K562 (cell line): ENCODE data around the gene VPS13D. TPM values are rescaled to one million over a fixed set of nuclear protein-coding genes. Genes with fewer than 3 reads are reported as not detected.

Source experiments
- ATAC-seq: fragments of 200-7000 bp; cut with Tn5 transposase; 3 replicates; pipeline ENCODE4 v1.9.1; 2020; ENCODE audit warnings: moderate library complexity
- BruUV-seq: library from RNA; stranded (reverse); fragments of 400-500 nt; replicated peaks from 2 replicates; lab custom pipeline; 2021; lab: Mats Ljungman, UMichigan
- CTCF ChIA-PET: fragments of 300-600 bp; formaldehyde crosslinking; extraction: SDS; loops from one replicate; lab custom pipeline; 2021; ENCODE audit warnings: low intra/inter-chr PET ratio; lab: Yijun Ruan, JAX
- POLR2A ChIA-PET: fragments of 300-600, 350-650 bp; sonication (Branson Sonifier 250); formaldehyde crosslinking; extraction: SDS; loops from one replicate; lab custom pipeline; 2021; ENCODE audit warnings: antibody characterized with exemption, inconsistent platforms; lab: Yijun Ruan, JAX
- DNase-seq, 4 experiments: peaks; one replicate each; pipeline versions ENCODE4 v3.0.0 to v3.0.0-alpha.2; 2011 to 2018; ENCODE audit warnings: low spot score in 3 of 4, mixed read lengths in 3 of 4; ENCODE audit errors: extremely low read depth in 1 of 4
- FAIRE-seq: peaks from 2 replicates; lab custom pipeline; 2011; peaks lifted over from hg19 to GRCh38; lab: Jason Lieb, UNC
- H2AFZ ChIP-seq: 2 replicates; pipeline ENCODE4 v1.6.0; 2011; ENCODE audit warnings: low read depth, low read length, control low read depth, inconsistent platforms
- H3K27ac ChIP-seq: fragments of 200-600 bp; 3 replicates; pipeline ENCODE4 v1.8.0; 2011; ENCODE audit warnings: low read depth, mild to moderate bottlenecking, control low read depth, inconsistent platforms, low read length, moderate library complexity, mixed read lengths; ENCODE audit errors: extremely low read depth
- H3K27me3 ChIP-seq, 2 experiments: fragments of 300-600 bp in 1 of 2; 2 replicates in 1 of 2; 3 replicates in 1 of 2; pipeline versions ENCODE4 v1.6.0 to v1.8.0; 2011; ENCODE audit warnings: inconsistent platforms in 2 of 2, low read length in 2 of 2, mild to moderate bottlenecking in 1 of 2, mixed read lengths in 1 of 2, moderate library complexity in 1 of 2; ENCODE audit not compliant: control insufficient read depth in 2 of 2, insufficient read depth in 2 of 2
- H3K36me3 ChIP-seq: fragments of 300-600 bp; 3 replicates; pipeline ENCODE4 v1.8.0; 2011; ENCODE audit warnings: mild to moderate bottlenecking, low read length, inconsistent platforms; ENCODE audit not compliant: control insufficient read depth, insufficient read depth
- H3K4me1 ChIP-seq, 2 experiments: fragments of 200-600 bp in 1 of 2; replicated peaks in 1 of 2; 2 replicates in 1 of 2; 3 replicates in 1 of 2; pipeline versions ENCODE4 v1.5.1 to v1.8.0; 2011; ENCODE audit warnings: inconsistent platforms in 2 of 2, low read length in 2 of 2, mild to moderate bottlenecking in 1 of 2, mixed read lengths in 1 of 2, moderate library complexity in 1 of 2; ENCODE audit not compliant: control insufficient read depth in 2 of 2, insufficient read depth in 2 of 2
- H3K4me2 ChIP-seq: 2 replicates; pipeline ENCODE4 v1.6.1; 2011; ENCODE audit warnings: low read length, control low read depth, inconsistent platforms, mixed read lengths; ENCODE audit not compliant: insufficient read depth
- H3K4me3 ChIP-seq: fragments of 200-600 bp; sonication (generic), shearing (Covaris generic); 2 replicates; pipeline ENCODE4 v1.5.1; 2016; ENCODE audit warnings: control low read depth, inconsistent platforms
- H3K79me2 ChIP-seq: fragments of 200-600 bp; 3 replicates; pipeline ENCODE4 v1.8.0; 2011; ENCODE audit warnings: low read length, inconsistent platforms; ENCODE audit not compliant: control insufficient read depth, insufficient read depth
- H3K9ac ChIP-seq, 2 experiments: 2 replicates each; pipeline versions ENCODE4 v1.6.0 to v1.6.1; 2011; ENCODE audit warnings: low read depth in 2 of 2, low read length in 2 of 2, control low read depth in 1 of 2, inconsistent platforms in 1 of 2, mild to moderate bottlenecking in 1 of 2, mixed read lengths in 1 of 2; ENCODE audit not compliant: insufficient read depth in 1 of 2
- H3K9me1 ChIP-seq: one replicate; pipeline ENCODE4 v1.6.0; 2011; ENCODE audit warnings: inconsistent platforms, mild to moderate bottlenecking, low read length, moderate library complexity; ENCODE audit not compliant: control insufficient read depth, insufficient read depth
- H3K9me3 ChIP-seq: replicated peaks from 2 replicates; pipeline ENCODE4 v1.5.1; 2011; ENCODE audit warnings: low read depth, low read length, inconsistent platforms; ENCODE audit not compliant: control insufficient read depth, insufficient read depth
- H4K20me1 ChIP-seq: replicated peaks from 2 replicates; pipeline ENCODE4 v1.6.1; 2011; ENCODE audit warnings: low read length, inconsistent platforms, mixed read lengths; ENCODE audit not compliant: control insufficient read depth, insufficient read depth
- CXXC5 ChIP-seq: fragments of 250-450 bp; sonication (Bioruptor Pico); IDR thresholded peaks from 2 replicates; pipeline ENCODE4 v1.8.0; 2022; ENCODE audit warnings: inconsistent platforms, mild to moderate bottlenecking, moderate library complexity
- KLF16 ChIP-seq: IDR thresholded peaks from 2 replicates; pipeline ENCODE4 v1.6.1; 2016; ENCODE audit warnings: antibody characterized with exemption
- RCOR1 ChIP-seq, 2 experiments: IDR thresholded peaks; 2 replicates each; pipeline ENCODE4 v1.6.1; 2012; ENCODE audit warnings: low read depth in 2 of 2, low read length in 2 of 2, borderline replicate concordance in 1 of 2, improper control_type of control experiment in 1 of 2
- REST ChIP-seq, 2 experiments: fragments of 450-650 bp; formaldehyde crosslinking in 1 of 2; IDR thresholded peaks; 2 replicates each; pipeline versions ENCODE4 v1.4.0 to v1.6.1; 2014 to 2020; ENCODE audit warnings: mild to moderate bottlenecking in 2 of 2, borderline replicate concordance in 1 of 2, low read depth in 1 of 2
- STAG1 ChIP-seq: sonication (generic); formaldehyde crosslinking; IDR thresholded peaks from 2 replicates; pipeline ENCODE4 v1.5.0; 2020; ENCODE audit warnings: missing genetic modification reagents, borderline replicate concordance
- TGIF2 ChIP-seq: sonication (generic); formaldehyde crosslinking; IDR thresholded peaks from 2 replicates; pipeline ENCODE4 v1.8.1; 2022; ENCODE audit warnings: mild to moderate bottlenecking, missing genetic modification reagents, moderate library complexity
- THRB ChIP-seq: fragments of 450-650 bp; formaldehyde crosslinking; conservative IDR thresholded peaks from 2 replicates; pipeline ENCODE4 v1.4.0; 2022; ENCODE audit warnings: mild to moderate bottlenecking, missing genetic modification characterization
- ZNF143 ChIP-seq: sonication (generic); formaldehyde crosslinking; IDR thresholded peaks from 2 replicates; pipeline ENCODE4 v1.9.0; 2022; ENCODE audit warnings: mild to moderate bottlenecking, missing genetic modification reagents
- ZNF354B ChIP-seq: fragments of 250-450 bp; sonication (Bioruptor Pico); IDR thresholded peaks from 2 replicates; pipeline ENCODE4 v1.4.0; 2020
- ZNF551 ChIP-seq: fragments of 250-450 bp; sonication (Bioruptor Pico); IDR thresholded peaks from 2 replicates; pipeline ENCODE4 v1.5.0; 2021; ENCODE audit warnings: mild to moderate bottlenecking, moderate library complexity
- WGBS: fragments of 100-300 bp; shearing (Covaris generic); methylation state at CpG from one replicate; pipeline ENCODE4 v1.1.6; 2016; ENCODE audit warnings: low coverage, mixed read lengths; ENCODE audit not compliant: insufficient coverage; ENCODE audit errors: missing lambda C conversion rate; 5-methylcytosine and 5-hydroxymethylcytosine counted together
- in situ Hi-C: fragments of 300-500 bp; cut with MboI; formaldehyde crosslinking; loops from 4 replicates; pipeline ENCODE4 v1.15.0; 2018; ENCODE audit warnings: inconsistent platforms, mixed read lengths
- intact Hi-C: fragments of 100-400 bp; cut with micrococcal nuclease; formaldehyde crosslinking; loops from 2 replicates; pipeline ENCODE4 v1.14.2; 2022
- polyA plus RNA-seq, 8 experiments: library from polyadenylated mRNA; depleted of rRNA in 4 of 8; stranded (reverse) in 5 of 8; unstranded in 3 of 8; fragments of >200 nt; fragmentation: Nextera tagmentation in 2 of 8; fragmentation: Illumina TruSeq in 1 of 8; extraction: Ambion mirVana in 2 of 8; extraction: Trizol in 1 of 8; gene quantifications; 2 replicates each; pipeline versions ENCODE4 v1.2.1 to v1.2.3, GENCODE V29; 2011 to 2014; ENCODE audit warnings: inconsistent platforms in 1 of 8, missing spikeins in 1 of 8
- total RNA-seq, 7 experiments: library from RNA; depleted of rRNA in 6 of 7; stranded (reverse); fragments of >200 nt in 6 of 7; fragmentation: Illumina TruSeq in 2 of 7; extraction: Trizol in 2 of 7; gene quantifications; 2 replicates each; pipeline versions ENCODE4 v1.2.1 to v1.2.3, GENCODE V29; 2011 to 2021; ENCODE audit warnings: low replicate concordance in 1 of 7

The VPS13D gene
- total and polyA plus RNA-seq, 9 of the 15 experiments (the other 6 are each of a cell fraction or from before 2014, with no cell fraction given) = 6.1 to 51.5 (median 38.5) TPM

- WGBS = 46% methylated on average over 4 of the region's 4 CpGs
- H3K79me2 ChIP-seq = peaks cover 12% of the 10 kb centered on the region; the same call in 1 of the 3 replicates
- no peak for FAIRE-seq
- no peaks in the 10 kb centered on the region for H3K9me3 ChIP-seq
- no peak overlapping the region for H3K4me3 ChIP-seq
- POLR2A ChIA-PET = interaction anchor here (0.7 to 1.6 kb wide), 11 partner anchors 11 to 344 kb away, joined by 3 to 6 read pairs (median 3); no protein-coding TSS in a partner anchor
- in situ Hi-C loops = loop anchor here (5.0 kb wide), 1 partner anchor 153 kb away; no protein-coding TSS in a partner anchor
- H4K20me1 ChIP-seq = 0 out of 2 replicates have a peak, but pooled peaks cover 10% of the 10 kb centered on the region
- CTCF ChIA-PET = interaction anchor here (0.7 to 2.7 kb wide), 7 partner anchors 150 to 505 kb away, joined by 3 to 24 read pairs (median 4); no protein-coding TSS in a partner anchor
- H3K4me1 ChIP-seq = no peaks in the 10 kb centered on the region
- H3K27ac ChIP-seq = no peak overlapping the region
- H3K9me1 ChIP-seq = no peaks in the 10 kb centered on the region
- intact Hi-C loops = loop anchor here (2.0 kb wide), 1 partner anchor 383 kb away; no protein-coding TSS in a partner anchor
- H3K4me2 ChIP-seq = no peak overlapping the region
- H3K9ac ChIP-seq = no peak overlapping the region
- no peak overlapping the region for H2AFZ ChIP-seq
- no TSS peak for BruUV-seq
- H3K36me3 ChIP-seq = peaks cover 86% of the 10 kb centered on the region
- no peaks in the 10 kb centered on the region; a peak in 1 of 5 replicates for H3K27me3 ChIP-seq
- ATAC-seq = peak; percentile 88
- DNase-seq = peak; percentile 60 to 67 (median 65)
- TF ChIP-seq ZNF551 (no peak), ZNF143 (CRISPR knock-in tag) (no peak), REST (IDR thresholded peaks at IDR 0.05; ENCODE audit: borderline replicate concordance) (peak; percentile 25; the same call in 1 of the 2 replicates), REST (CRISPR knock-in tag; IDR thresholded peaks at IDR 0.05; ENCODE audit: low read depth) (no peak), CXXC5 (peak; percentile 29; the same call in 1 of the 2 replicates), STAG1 (CRISPR knock-in tag) (peak; percentile 41; the same call in 1 of the 2 replicates), THRB (CRISPR knock-in tag) (no peak), RCOR1 (IDR thresholded peaks at IDR 0.05; ENCODE audit: borderline replicate concordance in 1 of 2, low read depth in 2 of 2, low read length in 2 of 2) (0 out of 4 replicates have a peak, but pooled peaks of 1 of the 2 experiments have one; percentile 7), TGIF2 (CRISPR knock-in tag) (no peak), ZNF354B (CRISPR knock-in tag) (no peak), KLF16 (peak; percentile 61)
Measured at GRCh38 chr1:12275370-12275769, 45.5 kb downstream of the VPS13D start.
